Measurements from ENCODE around the gene RTTN.
"Not testable (repeated sequence)": the region's sequence is repeated elsewhere in the genome, so short reads cannot be mapped to it uniquely, and the experiment has no call there.

The RTTN gene

GRCh38 chr18:70205421-70206397 lies at the start of gene RTTN:
RTTN (minus strand) TSS chr18:70205687; CDS start chr18:70205658, 29 bp downstream.
- peak; percentile 95 to 96 for DNase-seq

- DNase-seq: no peak
Observed at GRCh38 chr18:70250781-70251180, 45.3 kb upstream of the RTTN start.

GRCh38 chr18:70249861-70250260 lies 44.4 kb upstream of the RTTN start:
- DNase-seq: not testable (repeated sequence)

- no peak for DNase-seq
Observed at GRCh38 chr18:70249118-70249517, 43.6 kb upstream of the RTTN start.

- DNase-seq: no peak
Observed at GRCh38 chr18:70246061-70246466, 40.6 kb upstream of the RTTN start.

GRCh38 chr18:70243131-70243929 lies 37.8 kb upstream of the RTTN start:
- DNase-seq: no peak

- DNase-seq: not testable (repeated sequence)
Observed at GRCh38 chr18:70236921-70237320, 31.4 kb upstream of the RTTN start.

- no peak for DNase-seq
Observed at GRCh38 chr18:70235478-70235877, 30.0 kb upstream of the RTTN start.

GRCh38 chr18:70234667-70235459 lies 29.4 kb upstream of the RTTN start:
- no peak for DNase-seq

GRCh38 chr18:70233974-70234373 lies 28.5 kb upstream of the RTTN start:
- no peak for DNase-seq

GRCh38 chr18:70232261-70232660 lies 26.8 kb upstream of the RTTN start:
- DNase-seq: no peak

- DNase-seq: no peak
Observed at GRCh38 chr18:70229639-70230038, 24.2 kb upstream of the RTTN start.

- DNase-seq: no peak
Observed at GRCh38 chr18:70228536-70228935, 23.0 kb upstream of the RTTN start.

- DNase-seq: no peak
Observed at GRCh38 chr18:70227438-70227837, 22.0 kb upstream of the RTTN start.

- no peak for DNase-seq
Observed at GRCh38 chr18:70221915-70222278, 16.4 kb upstream of the RTTN start.

GRCh38 chr18:70221156-70221914 lies 15.8 kb upstream of the RTTN start:
- no peak for DNase-seq

GRCh38 chr18:70220628-70221027 lies 15.1 kb upstream of the RTTN start:
- DNase-seq: no peak

- DNase-seq: no peak
Observed at GRCh38 chr18:70219688-70220087, 14.2 kb upstream of the RTTN start.

GRCh38 chr18:70216788-70217187 lies 11.3 kb upstream of the RTTN start:
- DNase-seq: no peak

- no peak for DNase-seq
Observed at GRCh38 chr18:70207181-70207580, 1.7 kb upstream of the RTTN start.

GRCh38 chr18:70200286-70200685 lies 5.2 kb downstream of the RTTN start:
- no peak for DNase-seq

- DNase-seq: no peak
Observed at GRCh38 chr18:70197844-70198243, 7.6 kb downstream of the RTTN start.

All from activated T-cell treated with anti-CD3 and anti-CD28 coated beads, Interleukin-2, amount 50 U/mL, for 48 hours (primary cell).